Measurements from ENCODE around the gene C1QTNF8. TPM values are rescaled to one million over a fixed set of nuclear protein-coding genes. Genes with fewer than 3 reads are reported as not detected.

C1QTNF8 gene
- polyA plus RNA-seq, 1 donor (not counting 4 experiments of a cell fraction or from before 2014, with no cell fraction given), result not detected

DNA sequence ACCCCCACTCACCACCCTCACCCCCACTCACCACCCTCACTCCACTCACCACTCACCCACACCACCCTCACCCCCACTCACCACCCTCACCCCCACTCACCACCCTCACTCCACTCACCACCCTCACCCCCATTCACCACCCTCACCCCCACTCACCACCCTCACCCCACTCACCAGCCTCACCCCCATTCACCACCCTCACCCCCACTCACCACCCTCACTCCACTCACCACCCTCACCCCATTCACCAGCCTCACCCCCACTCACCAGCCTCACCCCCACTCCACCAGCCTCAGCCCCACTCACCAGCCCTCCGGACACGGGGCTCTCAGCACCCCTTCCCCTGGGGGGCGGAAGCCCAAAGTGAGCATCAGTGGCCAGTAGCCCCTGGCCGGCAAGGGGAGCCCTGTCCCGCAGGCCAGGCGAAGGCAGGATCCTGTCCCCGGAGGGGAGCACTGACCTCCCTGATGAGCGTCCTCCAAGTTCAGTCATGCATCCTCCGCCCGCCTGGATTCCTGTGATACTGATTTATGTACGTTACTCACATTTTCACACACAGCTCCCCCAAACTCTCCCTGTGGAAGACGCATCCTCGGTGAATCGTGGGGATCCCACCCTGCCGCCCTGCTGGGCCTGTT is 18.0 kb upstream of the C1QTNF8 start:
- no peaks in the 10 kb centered on the region for H3K36me3 ChIP-seq (ENCODE audit: control insufficient read depth in 2 of 2, extremely low read depth in 1 of 2, insufficient read depth in 2 of 2, low read length in 2 of 2)
- no peak overlapping the region for H3K4me2 ChIP-seq (ENCODE audit: control insufficient read depth, extremely low read depth, insufficient read depth, low read depth, low read length)
- H3K9me1 ChIP-seq (ENCODE audit: control insufficient read depth, extremely low read depth, insufficient read depth, low read length), result no peaks in the 10 kb centered on the region
- H2AFZ ChIP-seq (ENCODE audit: control insufficient read depth, low read length), result no peak overlapping the region
- no peaks in the 10 kb centered on the region for H3K9me3 ChIP-seq (ENCODE audit: control insufficient read depth, low read depth, low read length)
- FAIRE-seq, result no peak
- no peak overlapping the region for H3K9ac ChIP-seq (ENCODE audit: control insufficient read depth, extremely low read depth, insufficient read depth, low read length)
- H3K27ac ChIP-seq (ENCODE audit: control insufficient read depth, insufficient read depth, low read length), result no peak overlapping the region
- no peak for DNase-seq (ENCODE audit: low read depth, low spot score)
- no peaks in the 10 kb centered on the region for H4K20me1 ChIP-seq (ENCODE audit: control insufficient read depth, extremely low read depth, insufficient read depth, low read length)
- no peaks in the 10 kb centered on the region for H3K79me2 ChIP-seq (ENCODE audit: control insufficient read depth, insufficient read depth, low read length)
- H3K4me1 ChIP-seq (ENCODE audit: control insufficient read depth, extremely low read depth, insufficient read depth, low read length), result no peaks in the 10 kb centered on the region
- dilution Hi-C loops (cut with MboI; ENCODE audit: extremely low pct_ligation_motif_present, low sequenced_read_pairs), result no loop called here
- no peak overlapping the region for H3K4me3 ChIP-seq (ENCODE audit: control insufficient read depth in 2 of 3, extremely low read depth in 1 of 3, insufficient read depth in 2 of 3, low read depth in 1 of 3, low read length in 3 of 3)
- no peak for TF ChIP-seq EZH2 (IDR thresholded peaks at IDR 0.05; ENCODE audit: low read length)
- TF ChIP-seq CTCF (optimal IDR thresholded peaks at IDR 0.05 in 1 of 3, IDR thresholded peaks at IDR 0.05 in 1 of 3, conservative IDR thresholded peaks at IDR 0.05 in 1 of 3; ENCODE audit: extremely low read depth in 1 of 3, insufficient read depth in 2 of 3, low read length in 3 of 3), result no peak
- H3K27me3 ChIP-seq (ENCODE audit: control insufficient read depth, extremely low read depth, insufficient read depth, low read length), result peaks cover 17% of the 10 kb centered on the region

GRCh38 chr16:1113489-1113888 is 17.4 kb upstream of the C1QTNF8 start:
- no peak overlapping the region for H3K27ac ChIP-seq (ENCODE audit: control insufficient read depth, insufficient read depth, low read length)
- peaks cover 22% of the 10 kb centered on the region for H3K27me3 ChIP-seq (ENCODE audit: control insufficient read depth, extremely low read depth, insufficient read depth, low read length)
- no peak overlapping the region for H3K9ac ChIP-seq (ENCODE audit: control insufficient read depth, extremely low read depth, insufficient read depth, low read length)
- H3K4me2 ChIP-seq (ENCODE audit: control insufficient read depth, extremely low read depth, insufficient read depth, low read depth, low read length), result no peak overlapping the region
- H3K9me1 ChIP-seq (ENCODE audit: control insufficient read depth, extremely low read depth, insufficient read depth, low read length), result no peaks in the 10 kb centered on the region
- H2AFZ ChIP-seq (ENCODE audit: control insufficient read depth, low read length), result no peak overlapping the region
- no peaks in the 10 kb centered on the region for H3K36me3 ChIP-seq (ENCODE audit: control insufficient read depth in 2 of 2, extremely low read depth in 1 of 2, insufficient read depth in 2 of 2, low read length in 2 of 2)
- no peaks in the 10 kb centered on the region for H3K4me1 ChIP-seq (ENCODE audit: control insufficient read depth, extremely low read depth, insufficient read depth, low read length)
- no peaks in the 10 kb centered on the region for H4K20me1 ChIP-seq (ENCODE audit: control insufficient read depth, extremely low read depth, insufficient read depth, low read length)
- DNase-seq (ENCODE audit: low read depth, low spot score) (no peak), FAIRE-seq (no peak)
- no peak overlapping the region for H3K4me3 ChIP-seq (ENCODE audit: control insufficient read depth in 2 of 3, extremely low read depth in 1 of 3, insufficient read depth in 2 of 3, low read depth in 1 of 3, low read length in 3 of 3)
- TF ChIP-seq EZH2 (IDR thresholded peaks at IDR 0.05; ENCODE audit: low read length) (no peak), CTCF (optimal IDR thresholded peaks at IDR 0.05 in 1 of 3, IDR thresholded peaks at IDR 0.05 in 1 of 3, conservative IDR thresholded peaks at IDR 0.05 in 1 of 3; ENCODE audit: extremely low read depth in 1 of 3, insufficient read depth in 2 of 3, low read length in 3 of 3) (no peak)
- H3K9me3 ChIP-seq (ENCODE audit: control insufficient read depth, low read depth, low read length), result no peaks in the 10 kb centered on the region
- H3K79me2 ChIP-seq (ENCODE audit: control insufficient read depth, insufficient read depth, low read length), result no peaks in the 10 kb centered on the region
- dilution Hi-C loops (cut with MboI; ENCODE audit: extremely low pct_ligation_motif_present, low sequenced_read_pairs), result no loop called here
